GM20000 (cell line): ENCODE results near the gene CD81.

Source experiments
- DNase-seq: peaks from one replicate; pipeline ENCODE4 v3.0.0; 2012; ENCODE audit warnings: low spot score
- CTCF ChIP-seq: IDR thresholded peaks from 2 replicates; pipeline ENCODE4 v1.5.1; 2012; ENCODE audit warnings: mild to moderate bottlenecking, control low read depth; ENCODE audit errors: extremely low read depth, missing control alignments

CD81 gene

GRCh38 chr11:2423157-2424025 lies 46.3 kb downstream of the CD81 start:
- no peak for TF ChIP-seq CTCF

GRCh38 chr11:2424811-2425495 lies 47.8 kb downstream of the CD81 start:
- DNase-seq, result no peak
- no peak for TF ChIP-seq CTCF

More at GRCh38 chr11:2423157-2424025, 46.3 kb downstream of the CD81 start:
- DNase-seq, result no peak

GRCh38 chr11:2425506-2425905 lies 48.4 kb downstream of the CD81 start:
- TF ChIP-seq CTCF, result no peak
- no peak for DNase-seq

- TF ChIP-seq CTCF, result no peak
- no peak for DNase-seq
Measured at GRCh38 chr11:2426221-2426620, 49.1 kb downstream of the CD81 start.

- no peak for TF ChIP-seq CTCF
- no peak for DNase-seq
Measured at GRCh38 chr11:2426826-2427521, 49.9 kb downstream of the CD81 start.

- TF ChIP-seq CTCF, result no peak
- DNase-seq, result no peak
Measured at GRCh38 chr11:2427721-2428321, 50.7 kb downstream of the CD81 start.
